NCI-H2196 (cell line): ENCODE measurements around the gene ASB2.

Source experiments
- DNase-seq: peaks from one replicate; lab custom pipeline; 2025; ENCODE audit not compliant: unreplicated experiment; lab: John Stamatoyannopoulos, UW

The ASB2 gene

DNA sequence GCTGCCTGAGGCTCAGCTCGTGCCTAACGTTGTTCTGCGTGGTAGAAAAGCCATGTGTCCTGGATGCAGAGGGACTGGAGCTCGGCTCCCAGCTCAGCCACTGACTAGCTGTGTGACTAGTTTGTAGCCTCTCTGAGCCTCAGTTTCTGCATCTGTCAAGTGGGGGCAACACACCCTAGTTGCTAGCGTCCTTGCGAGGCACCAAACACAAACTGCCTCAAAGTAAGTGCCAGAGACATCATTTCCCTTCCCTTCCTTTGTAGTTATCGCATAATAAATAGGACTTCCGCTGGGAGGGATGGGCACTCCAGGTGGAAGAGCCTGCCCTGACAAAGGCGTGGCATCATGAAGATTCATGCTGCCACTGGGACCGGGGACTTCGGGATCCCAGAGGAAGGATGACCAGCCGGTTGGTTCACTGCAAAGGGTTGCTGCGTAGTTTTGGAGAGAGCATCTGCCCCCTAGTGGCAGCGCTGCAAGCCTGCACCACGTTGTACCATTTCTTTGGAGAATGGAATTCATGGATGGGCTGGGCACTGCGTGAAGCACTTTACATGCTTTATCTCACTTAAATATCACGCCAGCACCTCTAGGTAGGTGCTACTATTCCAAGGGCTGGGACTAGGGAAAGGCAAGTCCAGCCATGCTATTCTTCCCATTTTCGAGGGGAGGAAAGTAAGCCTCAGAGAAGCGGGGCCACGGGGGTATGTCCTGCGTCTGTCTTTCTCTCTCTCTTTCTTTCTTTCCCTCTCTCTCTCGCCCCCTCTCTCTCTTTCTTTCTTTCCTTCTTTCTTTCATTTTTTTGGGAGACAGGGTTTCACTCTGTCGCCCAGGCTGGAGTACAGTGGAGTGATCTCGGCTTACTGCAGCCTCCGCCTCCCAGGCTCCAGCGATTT is 25.4 kb upstream of the ASB2 start:
- DNase-seq = peak; percentile 25

DNA sequence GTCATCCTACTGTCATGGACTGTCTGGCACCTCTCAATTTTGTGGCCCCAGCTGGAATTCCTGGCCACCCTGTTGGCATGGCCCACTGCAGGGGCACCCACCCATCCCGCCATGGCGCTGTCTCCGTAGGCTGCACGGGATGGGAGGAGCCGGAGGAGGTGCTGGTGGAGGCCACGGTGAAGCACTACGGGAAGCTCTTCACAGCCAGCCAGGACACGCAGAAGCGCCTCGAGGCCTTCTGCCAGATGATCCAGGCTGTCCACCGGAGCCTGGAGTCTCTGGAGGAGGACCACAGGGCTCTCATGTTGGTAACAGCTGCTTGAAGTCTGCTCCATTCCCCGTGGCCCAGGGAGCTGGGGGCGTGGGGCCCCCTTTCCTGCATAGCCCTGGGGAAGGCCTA is 24.6 kb upstream of the ASB2 start:
- DNase-seq = no peak

DNA sequence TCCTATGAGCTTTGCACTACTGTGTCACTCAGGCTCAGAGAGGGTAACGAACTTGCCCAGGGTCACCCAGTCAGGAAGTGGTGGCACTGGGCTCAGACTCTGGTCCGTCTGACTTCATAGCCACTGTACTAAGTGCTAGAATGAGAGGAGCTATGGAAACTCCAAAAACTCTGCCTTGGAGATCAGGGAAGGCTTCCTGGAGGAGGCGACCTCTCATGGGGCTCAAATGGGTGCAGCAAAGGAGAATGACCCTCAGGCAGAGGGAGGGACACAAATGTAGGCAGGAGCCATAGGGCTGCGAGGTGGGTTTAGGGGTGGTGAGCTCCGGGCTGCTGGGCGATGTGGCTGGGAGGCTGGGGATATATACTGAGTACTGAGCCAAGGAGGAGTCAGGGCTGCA is 23.9 kb upstream of the ASB2 start:
- no peak for DNase-seq

DNA sequence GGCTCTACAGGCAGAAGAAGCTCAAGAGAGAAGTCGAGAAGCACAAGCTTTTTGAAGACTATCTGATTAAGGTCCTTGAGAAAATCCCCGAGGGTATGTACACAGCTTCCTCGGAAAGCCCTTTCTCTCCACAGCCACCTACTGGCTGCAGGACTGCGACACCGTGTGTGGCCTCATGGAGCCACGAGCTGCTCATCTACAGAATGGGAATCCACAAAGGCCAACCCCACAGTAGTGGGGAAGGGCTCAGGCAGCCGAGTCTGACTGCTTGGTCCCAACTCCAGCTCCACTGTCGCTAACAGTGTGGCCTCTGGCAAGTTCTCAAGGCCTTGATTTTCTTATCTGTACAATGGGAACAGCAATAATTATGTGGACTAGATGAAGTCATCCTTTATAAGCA is 23.2 kb upstream of the ASB2 start:
- DNase-seq = no peak

DNA sequence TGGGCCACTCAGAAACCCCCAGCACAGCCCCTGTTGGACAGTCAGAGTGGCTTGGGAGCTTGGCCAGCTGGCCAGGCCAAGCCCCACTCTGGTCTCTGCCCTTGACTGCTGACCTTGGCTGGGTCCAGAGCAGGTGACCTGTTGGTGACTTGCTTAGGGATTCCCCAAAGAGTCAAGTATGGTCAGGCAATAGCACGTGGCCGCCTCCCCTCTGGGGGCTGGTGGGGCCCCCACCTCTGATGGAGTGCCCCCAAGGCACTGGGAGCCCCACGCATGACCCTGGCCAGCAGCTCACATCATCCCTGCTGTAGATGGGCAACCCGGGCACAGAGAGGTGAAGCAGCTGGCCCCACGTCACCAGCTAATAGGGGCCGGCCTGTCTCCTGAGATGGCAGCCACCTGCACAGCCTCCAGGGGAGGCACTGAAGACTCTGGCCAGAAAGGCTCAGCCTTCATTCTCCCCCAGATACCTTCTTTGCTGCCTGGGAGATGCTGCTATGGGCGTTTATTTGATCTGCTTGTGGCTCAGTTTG is 22.6 kb upstream of the ASB2 start:
- DNase-seq = no peak

DNA sequence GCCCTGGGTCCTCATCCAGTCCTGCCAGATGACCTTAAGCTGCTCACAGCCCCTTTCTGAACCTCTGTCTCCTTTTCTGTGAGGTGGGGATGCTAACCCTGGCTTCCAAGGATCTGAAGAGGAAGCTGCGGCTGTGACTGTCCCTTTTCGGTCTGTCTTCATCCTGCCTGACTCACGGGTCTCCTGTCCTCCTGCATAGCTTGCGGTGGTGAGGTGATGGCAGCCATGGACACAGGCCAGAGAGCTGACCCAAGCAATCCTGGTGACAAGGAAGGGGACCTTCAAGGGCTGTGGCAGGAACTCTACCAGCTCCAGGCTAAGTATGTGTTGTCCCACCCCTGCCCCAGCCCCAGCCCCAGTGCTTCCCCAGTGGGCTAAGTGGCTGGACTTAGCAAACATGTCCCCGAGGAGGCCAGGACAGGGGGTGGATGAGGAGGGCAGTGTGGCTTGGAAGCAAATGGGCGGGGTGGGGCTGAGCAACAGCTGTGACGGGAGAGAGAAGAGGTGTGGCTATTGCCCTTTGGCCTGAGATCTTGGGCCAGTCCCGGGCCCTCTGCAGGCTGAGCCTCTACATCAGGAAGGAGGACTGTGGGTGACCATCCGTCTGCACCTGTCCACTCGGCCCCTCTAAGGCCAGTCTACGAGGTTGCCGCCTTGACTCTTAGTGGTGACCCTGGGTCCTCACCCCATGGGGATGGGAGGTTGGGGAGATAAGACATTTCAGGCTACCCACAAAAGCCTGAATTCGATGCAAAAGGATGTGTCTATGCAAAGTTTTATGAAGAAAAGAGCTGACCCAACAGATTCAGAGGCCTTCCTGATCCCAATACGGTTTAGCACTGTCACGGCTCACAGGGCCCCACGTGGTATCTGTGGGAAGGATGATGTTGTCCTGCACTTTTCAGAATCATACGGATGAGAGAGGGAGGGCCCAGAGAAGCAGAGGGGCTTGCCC is 21.8 kb upstream of the ASB2 start:
- DNase-seq = no peak

DNA sequence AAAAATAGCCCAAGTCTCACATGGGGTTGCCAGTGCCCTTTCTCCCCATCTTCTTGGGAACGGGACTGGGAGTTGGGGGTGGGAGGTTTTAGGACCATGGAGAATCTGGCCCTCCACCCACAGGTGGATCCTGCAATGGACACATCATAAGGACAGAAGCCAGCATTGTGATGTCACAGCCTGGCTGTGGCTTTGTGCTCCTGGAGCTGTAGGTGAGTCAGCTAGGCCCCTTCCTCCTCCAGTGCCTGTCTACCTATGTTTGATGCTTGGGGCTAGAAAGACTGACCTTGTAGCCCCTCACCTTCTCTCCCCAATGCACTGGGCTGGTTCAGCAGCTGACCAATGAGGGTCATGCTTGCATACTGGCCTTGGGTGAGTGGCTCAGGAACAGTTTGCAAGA is 20.7 kb upstream of the ASB2 start, which contains the start of gene CCDC197:
Gene CCDC197, plus strand, starts transcription at position 220 of the 400 bp plus-strand sequence. CDS start 831 bp downstream, outside the sequence.
- no peak for DNase-seq

DNA sequence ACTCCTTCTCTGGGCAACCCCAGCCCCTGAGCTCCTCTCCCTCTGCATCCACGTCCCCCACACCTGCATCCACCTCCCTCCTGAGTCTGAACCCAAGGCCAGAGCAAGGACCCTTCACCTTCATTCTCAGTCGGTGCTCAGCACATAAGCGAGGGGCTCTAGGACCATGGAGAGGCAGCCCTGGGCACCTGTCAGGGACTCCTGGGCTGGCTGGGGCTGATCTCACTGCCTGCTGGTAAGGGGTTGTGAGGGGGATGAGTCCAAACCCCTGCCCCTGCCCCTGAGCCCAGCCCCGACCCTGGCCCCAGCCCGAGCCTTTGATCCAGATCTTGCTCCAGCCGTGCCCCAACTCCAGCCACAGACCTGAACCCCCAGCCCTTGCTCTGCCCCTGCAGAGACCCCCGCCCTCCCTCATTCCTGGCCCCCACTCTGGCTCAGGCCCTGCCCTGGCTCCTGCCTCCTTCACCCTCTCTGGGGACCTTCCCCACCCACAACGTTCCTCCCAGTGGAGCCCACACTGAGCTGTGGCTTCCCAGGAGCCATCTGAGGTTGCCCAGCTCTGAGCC is 19.8 kb upstream of the ASB2 start:
- no peak for DNase-seq

DNA sequence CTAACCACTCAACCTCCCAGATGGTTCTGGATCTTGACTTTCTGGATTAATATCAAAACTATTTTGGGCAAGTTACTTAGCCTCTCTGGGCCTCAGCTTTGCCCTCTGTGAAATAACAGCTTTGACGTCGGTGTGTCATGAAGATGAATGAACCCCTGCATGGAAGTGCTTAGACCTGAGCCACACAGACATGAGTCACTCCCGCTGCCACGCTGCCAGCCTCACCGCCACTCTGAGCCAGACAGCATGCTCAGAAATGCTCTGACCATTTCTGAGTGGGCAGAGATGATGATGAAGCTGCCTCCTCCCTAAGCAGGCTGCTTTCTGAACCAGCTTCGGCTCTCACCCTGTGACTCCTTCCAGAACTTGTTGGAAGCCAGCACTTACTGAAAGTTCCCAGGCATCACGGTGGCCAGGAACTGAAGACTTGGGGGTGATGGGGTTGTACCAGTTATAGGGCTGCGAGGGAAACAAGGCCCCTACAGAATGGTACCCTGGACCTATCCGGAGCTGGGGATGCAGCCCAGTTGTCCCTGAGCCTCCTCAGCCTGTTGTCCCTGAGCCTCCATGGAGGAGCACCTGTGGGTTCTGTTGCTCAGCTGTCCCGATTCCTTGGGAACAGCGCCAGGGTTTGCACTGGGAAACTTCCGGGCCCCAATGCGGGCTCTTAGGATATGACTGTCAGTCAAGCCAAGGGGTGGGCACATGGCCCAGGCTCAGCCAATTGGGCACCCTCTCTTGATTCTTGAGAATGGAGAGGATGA is 18.7 kb upstream of the ASB2 start:
- DNase-seq = no peak

DNA sequence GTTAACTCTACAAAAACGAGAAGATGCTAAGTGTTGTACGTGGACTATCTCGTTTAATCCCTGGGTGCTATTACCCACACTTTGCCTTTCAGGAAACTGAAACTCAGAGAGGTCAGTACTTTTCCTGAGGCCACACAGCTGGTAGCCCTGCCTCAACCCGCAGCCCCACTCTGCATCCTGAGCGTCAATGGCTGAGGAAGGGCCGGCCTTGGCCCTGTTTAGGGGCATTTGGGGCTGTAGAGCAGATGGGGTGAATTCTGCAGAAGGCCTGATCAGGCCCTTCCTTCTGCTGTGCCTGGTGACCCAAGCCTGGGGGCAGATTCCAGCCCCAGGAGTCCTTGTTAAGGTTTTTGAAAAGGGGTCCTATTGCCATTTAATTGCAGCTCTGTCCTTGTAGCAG is 17.0 kb upstream of the ASB2 start:
- DNase-seq = no peak

DNA sequence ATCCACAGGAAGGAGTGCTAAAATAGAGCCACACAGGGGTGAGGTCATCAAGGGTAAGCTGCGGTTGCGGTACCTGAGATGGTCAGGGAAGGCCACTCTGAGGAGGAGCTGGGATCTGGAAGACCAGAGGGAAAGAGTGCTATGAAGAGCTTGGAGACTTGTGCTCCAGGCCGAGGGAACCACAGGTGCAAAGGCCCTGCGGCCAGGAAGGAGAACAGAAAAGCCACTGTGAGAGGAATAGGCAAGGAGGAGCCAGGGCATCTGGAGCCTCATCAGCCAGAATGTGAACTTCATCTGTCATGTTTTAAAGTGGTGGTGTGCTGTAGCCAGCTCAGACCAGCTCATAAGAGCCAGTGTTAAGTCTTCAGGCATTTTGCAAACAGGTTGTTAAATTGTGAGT is 15.3 kb upstream of the ASB2 start:
- no peak for DNase-seq

DNA sequence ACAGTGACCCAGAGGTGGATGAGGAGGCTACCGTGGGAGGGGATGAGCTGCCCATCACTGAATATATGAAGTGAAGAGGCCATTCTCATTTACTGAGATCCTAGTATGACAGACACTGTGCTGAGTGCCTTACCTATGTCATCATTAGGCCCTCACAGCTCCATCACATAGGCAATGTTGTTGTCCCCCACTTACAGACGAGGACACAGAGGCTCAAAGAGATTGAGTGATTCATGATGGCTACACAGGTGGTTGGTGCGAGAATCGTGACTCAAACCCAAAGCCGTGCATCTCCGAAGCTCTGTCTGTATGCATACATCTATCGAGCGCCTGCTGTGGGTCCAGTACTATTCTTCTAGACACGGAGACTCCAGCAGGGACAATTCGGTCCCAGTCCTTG is 14.8 kb upstream of the ASB2 start:
- DNase-seq = no peak

DNA sequence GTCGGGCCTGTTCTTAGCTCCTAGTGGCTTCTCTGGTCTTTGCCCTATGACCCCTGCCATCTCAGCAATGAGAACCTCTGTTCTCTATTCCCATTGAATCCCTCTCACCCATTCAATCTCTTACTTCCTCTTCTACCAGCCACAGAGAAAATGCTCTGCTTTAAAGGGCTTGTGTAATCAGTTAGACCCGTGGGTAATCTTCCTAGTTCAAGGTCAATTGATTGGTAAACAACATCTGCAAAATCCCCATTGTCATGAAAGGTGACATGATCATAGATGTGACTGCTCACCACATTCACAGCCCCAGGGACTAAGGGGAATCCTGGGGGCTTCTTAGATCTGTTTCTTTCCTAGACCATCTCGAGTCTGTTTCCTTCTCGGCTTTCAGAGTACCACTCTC is 13.6 kb upstream of the ASB2 start:
- DNase-seq = no peak

DNA sequence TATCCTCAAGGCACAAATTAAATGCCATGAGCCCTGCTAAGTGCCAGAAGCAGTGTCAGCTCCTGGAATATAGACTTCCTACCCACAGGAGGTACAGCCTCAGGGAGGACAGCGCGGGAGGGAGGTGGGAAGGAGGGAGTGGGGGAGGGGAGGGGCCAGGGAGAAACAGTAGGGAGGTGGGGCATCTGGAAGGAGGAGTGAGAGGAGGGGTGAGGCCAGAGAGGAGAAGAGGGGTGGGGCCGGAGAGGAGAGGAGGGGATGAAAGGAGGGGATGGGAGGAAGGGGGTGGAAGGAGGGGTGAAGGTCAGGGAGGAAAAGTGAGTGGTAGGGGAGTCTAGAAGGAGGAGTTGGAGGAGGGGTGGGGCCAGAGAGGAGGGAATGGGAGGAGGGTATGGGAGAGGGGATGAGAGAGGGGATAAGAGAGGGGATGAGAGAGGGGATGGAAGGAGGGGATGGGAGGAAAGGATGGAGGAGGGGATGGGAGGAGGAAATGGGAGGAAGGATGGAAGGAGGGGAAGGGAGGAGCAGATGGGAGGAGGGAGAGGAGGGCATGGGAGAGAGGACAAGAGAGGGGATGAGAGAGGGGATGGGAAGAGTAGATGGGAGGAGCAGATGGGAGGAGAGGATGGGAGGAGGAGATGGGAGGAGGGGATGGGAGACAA is 11.6 kb upstream of the ASB2 start:
- DNase-seq = no peak

DNA sequence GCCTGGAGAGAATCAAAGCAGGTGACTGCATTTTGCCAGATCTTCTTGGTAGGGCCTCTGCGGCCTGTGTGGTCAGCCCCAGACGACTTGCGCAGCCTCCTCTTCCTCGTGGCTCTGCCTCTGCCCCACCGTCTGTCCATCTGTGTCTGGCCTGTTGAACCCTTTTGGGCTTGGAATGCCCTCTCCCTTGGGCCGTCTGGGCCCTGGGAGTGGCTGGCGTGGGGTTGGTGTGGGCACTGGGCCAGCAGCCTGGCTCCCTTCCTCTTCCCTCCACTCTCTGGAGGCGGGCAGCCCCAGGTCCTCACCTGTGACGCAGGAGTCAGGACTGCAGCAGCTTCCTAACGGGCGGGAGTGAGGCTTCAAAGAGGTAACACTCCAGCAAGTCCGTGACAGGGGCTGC is 11.0 kb upstream of the ASB2 start:
- no peak for DNase-seq

DNA sequence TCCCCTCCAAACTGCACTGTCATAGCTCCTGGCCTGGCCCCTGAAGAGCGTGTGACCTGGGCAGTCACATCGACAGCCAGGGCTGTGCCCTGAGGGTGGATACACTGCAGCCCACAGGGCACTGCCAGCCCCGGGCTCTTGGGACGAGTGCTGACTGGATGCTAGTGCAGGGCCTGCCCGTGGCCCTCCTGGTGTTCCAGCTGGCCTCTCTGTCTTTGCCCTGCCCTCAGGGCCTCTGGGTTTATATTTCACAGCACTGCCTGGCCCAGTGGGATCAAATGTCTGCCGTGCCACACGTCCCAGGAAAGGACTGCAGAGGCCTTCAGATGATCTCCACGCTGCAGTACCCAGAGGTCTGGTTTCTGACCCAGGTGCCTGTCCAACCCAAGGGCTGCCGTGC is 10.6 kb upstream of the ASB2 start:
- no peak for DNase-seq

DNA sequence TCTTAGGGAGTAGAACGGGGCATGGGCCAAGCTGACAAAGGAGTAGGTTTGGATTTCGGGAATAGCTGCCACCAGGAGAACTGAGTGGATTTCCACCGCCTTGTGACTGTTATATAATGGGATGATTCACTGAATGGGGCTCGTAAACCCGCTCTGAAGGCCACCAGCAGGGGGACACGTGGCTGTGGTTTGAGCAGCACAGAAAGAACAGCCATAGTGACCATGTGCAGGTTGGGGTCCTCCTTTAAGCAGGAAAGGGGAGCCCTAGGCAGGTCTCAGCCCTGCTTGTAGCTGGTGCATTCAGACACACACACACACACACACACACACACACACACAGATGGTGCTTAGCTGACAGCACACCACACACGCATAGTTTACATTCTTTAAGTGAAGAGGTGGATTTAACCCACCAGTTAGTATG is 8.6 kb upstream of the ASB2 start:
- DNase-seq = no peak

DNA sequence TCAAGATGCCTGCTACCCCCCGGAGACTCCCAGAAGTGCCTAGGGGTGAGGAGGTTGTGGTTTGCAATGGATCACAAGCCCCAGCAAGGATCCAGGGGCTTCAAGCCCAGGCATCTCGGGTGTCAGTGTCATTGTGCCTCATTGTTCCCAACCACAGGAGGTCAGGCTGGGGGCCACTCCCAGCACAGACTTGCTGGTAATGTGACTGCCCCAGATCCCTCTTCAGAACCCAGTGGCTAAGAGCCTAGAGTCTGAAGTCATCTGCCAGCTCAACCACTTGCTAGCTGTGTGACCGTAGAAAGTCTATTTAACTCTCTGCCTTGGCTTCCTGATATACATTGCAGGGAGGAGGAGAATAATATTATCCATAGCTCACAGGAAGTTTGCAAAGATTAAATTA is 7.7 kb upstream of the ASB2 start:
- DNase-seq = no peak

DNA sequence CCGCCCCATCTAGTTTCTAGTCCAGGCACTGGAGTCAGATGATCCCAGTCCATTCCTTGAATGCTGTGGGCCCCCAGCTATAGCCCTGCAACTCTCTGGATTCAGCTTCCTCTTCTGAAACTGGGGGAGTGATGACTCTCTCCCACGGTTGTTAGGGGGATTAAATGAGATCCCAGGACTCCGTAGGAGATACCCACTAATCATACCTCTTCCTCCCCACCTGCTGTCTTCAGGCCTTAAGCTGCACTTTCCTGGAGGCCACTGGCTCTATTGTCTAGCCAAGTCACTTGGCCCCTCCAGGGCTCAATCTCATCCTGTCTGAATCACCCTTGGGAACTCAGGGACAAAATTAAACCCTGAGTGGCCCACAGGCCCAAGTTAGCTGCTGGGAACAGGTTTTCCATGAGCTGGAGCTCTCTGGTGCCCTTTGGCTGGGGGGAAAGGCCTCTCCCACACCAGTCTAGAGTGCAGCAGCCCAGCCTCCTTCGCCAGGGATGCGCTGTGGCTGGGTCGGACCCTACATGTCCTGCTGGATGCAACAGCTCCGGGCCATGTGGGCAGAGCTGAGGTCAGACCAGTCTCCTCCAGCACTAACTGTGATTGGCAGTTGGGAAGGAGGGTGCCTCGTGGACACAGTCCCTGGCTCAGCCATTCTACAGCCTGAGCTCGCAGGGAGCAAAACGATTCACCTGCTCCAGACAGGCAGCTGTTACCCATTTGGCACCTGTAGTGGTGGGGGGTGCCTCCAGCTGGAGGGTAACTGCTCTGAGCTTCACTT is 6.0 kb upstream of the ASB2 start:
- no peak for DNase-seq
